ENCODE results near the gene TMEM132C. TPM values are rescaled to one million over a fixed set of nuclear protein-coding genes. Genes with fewer than 3 reads are reported as not detected.
"Not testable (repeated sequence)": the region's sequence is repeated elsewhere in the genome, so short reads cannot be mapped to it uniquely, and the experiment has no call there.

Gene TMEM132C
- total RNA-seq, 3 donors from 2014 or later (not counting 1 experiment from before 2014, with no cell fraction given) = 0.08 to 0.41 TPM; not detected in 1

DNA sequence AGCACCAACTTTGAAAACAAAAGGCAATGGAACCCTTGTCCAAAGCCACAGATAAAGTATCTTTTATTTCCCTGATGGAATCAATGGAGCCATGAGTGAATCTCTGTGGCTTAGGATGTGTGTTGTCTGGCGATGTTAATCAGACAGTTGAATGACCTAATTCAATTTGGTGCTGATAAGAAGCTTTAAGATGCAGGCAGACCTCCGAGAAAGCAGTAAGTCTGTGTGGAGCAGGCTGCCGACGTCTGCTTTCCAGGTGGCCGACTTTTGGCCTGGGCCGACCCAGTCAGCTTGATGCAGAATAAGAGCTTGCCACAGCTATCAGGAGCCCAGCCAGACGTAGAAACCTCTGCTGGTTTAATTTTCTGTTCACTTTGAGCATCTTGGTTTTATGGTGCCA lies 21.1 kb upstream of the TMEM132C start:
- intact Hi-C loops (cut with micrococcal nuclease) = no loop called here
- Mint-ChIP-seq H3K4me1 (no peaks in the 10 kb centered on the region), H3K36me3 (no peaks in the 10 kb centered on the region), H3K4me3 (no peak overlapping the region), H3K27me3 (ENCODE audit: low read depth in 2 of 2) (no peaks in the 10 kb centered on the region), H3K9me3 (peaks cover 0 to 4% of the 10 kb centered on the region in 2 donors), H3K27ac (no peak overlapping the region)
- peaks cover 7% of the 10 kb centered on the region for H3K9me3 ChIP-seq (ENCODE audit: control insufficient read depth, insufficient read depth, low read length)
- no peak overlapping the region for H3K4me3 ChIP-seq (ENCODE audit: low read length)
- H3K36me3 ChIP-seq (ENCODE audit: control insufficient read depth, insufficient read depth, low read length) = no peaks in the 10 kb centered on the region
- 68% methylated on average over 7 of the region's 7 CpGs for WGBS (ENCODE audit: insufficient coverage)
- no peaks in the 10 kb centered on the region for H3K4me1 ChIP-seq (ENCODE audit: control insufficient read depth, insufficient read depth, low read length)
- H3K27ac ChIP-seq (ENCODE audit: low read length) = no peak overlapping the region
- TF ChIP-seq, protein P1, sequence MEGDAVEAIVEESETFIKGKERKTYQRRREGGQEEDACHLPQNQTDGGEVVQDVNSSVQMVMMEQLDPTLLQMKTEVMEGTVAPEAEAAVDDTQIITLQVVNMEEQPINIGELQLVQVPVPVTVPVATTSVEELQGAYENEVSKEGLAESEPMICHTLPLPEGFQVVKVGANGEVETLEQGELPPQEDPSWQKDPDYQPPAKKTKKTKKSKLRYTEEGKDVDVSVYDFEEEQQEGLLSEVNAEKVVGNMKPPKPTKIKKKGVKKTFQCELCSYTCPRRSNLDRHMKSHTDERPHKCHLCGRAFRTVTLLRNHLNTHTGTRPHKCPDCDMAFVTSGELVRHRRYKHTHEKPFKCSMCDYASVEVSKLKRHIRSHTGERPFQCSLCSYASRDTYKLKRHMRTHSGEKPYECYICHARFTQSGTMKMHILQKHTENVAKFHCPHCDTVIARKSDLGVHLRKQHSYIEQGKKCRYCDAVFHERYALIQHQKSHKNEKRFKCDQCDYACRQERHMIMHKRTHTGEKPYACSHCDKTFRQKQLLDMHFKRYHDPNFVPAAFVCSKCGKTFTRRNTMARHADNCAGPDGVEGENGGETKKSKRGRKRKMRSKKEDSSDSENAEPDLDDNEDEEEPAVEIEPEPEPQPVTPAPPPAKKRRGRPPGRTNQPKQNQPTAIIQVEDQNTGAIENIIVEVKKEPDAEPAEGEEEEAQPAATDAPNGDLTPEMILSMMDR (IDR thresholded peaks at IDR 0.05) = no peak
- DNase-seq (no peak), ATAC-seq (no peak)
- H3K27me3 ChIP-seq (ENCODE audit: control insufficient read depth, insufficient read depth, low read length) = no peaks in the 10 kb centered on the region

DNA sequence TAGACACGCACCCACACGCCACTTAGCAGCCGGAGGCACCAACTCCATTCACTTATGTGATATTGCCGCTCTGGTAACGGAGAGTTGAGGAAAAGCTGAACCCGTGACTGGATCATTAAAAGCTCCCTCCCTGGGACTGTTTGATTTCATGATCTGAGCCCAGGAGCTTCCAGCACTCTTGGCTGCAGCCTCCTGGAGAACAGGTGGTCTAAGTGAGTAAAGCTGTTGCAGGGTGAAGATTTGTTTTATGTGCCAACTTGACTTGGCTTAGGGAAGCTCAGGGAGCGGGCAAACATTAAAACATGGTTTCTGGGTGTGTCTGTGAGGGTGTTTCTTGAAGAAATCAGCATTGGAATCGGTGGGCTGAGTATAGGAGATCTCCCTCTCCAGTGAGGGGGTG lies 16.9 kb upstream of the TMEM132C start:
- Histone ChIP-seq H3K4me1 (ENCODE audit: control insufficient read depth, insufficient read depth, low read length) (no peaks in the 10 kb centered on the region), H3K36me3 (ENCODE audit: control insufficient read depth, insufficient read depth, low read length) (no peaks in the 10 kb centered on the region), H3K27ac (ENCODE audit: low read length) (no peak overlapping the region), H3K27me3 (ENCODE audit: control insufficient read depth, insufficient read depth, low read length) (no peaks in the 10 kb centered on the region), H3K9me3 (ENCODE audit: control insufficient read depth, insufficient read depth, low read length) (no peaks in the 10 kb centered on the region), H3K4me3 (ENCODE audit: low read length) (no peak overlapping the region)
- 88% methylated on average over 8 of the region's 8 CpGs for WGBS (ENCODE audit: insufficient coverage)
- no peak for DNase-seq
- no peak for ATAC-seq
- Mint-ChIP-seq H3K27me3 (ENCODE audit: low read depth in 2 of 2) (peaks cover 0 to 2% of the 10 kb centered on the region in 2 donors), H3K36me3 (no peaks in the 10 kb centered on the region), H3K4me3 (no peak overlapping the region), H3K9me3 (peaks cover 1 to 3% of the 10 kb centered on the region in 2 donors), H3K27ac (no peak overlapping the region), H3K4me1 (no peaks in the 10 kb centered on the region)
- TF ChIP-seq, protein P1 (IDR thresholded peaks at IDR 0.05) = no peak
- intact Hi-C loops (cut with micrococcal nuclease) = no loop called here

DNA sequence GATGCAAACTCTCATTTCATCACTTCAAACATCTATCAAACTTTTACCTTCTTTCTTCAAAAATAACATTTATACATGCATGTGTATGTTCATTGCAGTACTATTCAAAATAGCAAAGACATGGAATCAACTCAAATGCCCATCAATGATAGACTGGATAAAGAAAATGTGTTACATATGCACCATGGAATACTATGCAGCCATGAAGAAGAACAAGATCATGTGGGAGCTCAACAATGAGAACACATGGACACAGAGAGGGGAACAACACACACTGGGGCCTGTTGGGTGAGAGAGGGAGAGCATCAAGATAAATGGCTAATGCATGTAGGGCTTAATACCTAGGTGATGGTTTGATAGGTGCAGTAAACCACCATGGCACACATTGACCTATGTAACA lies 13.1 kb upstream of the TMEM132C start:
- H3K27ac Mint-ChIP-seq; ATAC-seq; H3K36me3 Mint-ChIP-seq; H3K4me3 ChIP-seq (ENCODE audit: low read length); H3K4me1 Mint-ChIP-seq; H3K27me3 Mint-ChIP-seq (ENCODE audit: low read depth in 2 of 2); H3K36me3 ChIP-seq (ENCODE audit: control insufficient read depth, insufficient read depth, low read length); H3K9me3 ChIP-seq (ENCODE audit: control insufficient read depth, insufficient read depth, low read length); H3K9me3 Mint-ChIP-seq; DNase-seq; H3K4me3 Mint-ChIP-seq; H3K27me3 ChIP-seq (ENCODE audit: control insufficient read depth, insufficient read depth, low read length); H3K27ac ChIP-seq (ENCODE audit: low read length); intact Hi-C loops (cut with micrococcal nuclease); H3K4me1 ChIP-seq (ENCODE audit: control insufficient read depth, insufficient read depth, low read length): not testable (repeated sequence)

DNA sequence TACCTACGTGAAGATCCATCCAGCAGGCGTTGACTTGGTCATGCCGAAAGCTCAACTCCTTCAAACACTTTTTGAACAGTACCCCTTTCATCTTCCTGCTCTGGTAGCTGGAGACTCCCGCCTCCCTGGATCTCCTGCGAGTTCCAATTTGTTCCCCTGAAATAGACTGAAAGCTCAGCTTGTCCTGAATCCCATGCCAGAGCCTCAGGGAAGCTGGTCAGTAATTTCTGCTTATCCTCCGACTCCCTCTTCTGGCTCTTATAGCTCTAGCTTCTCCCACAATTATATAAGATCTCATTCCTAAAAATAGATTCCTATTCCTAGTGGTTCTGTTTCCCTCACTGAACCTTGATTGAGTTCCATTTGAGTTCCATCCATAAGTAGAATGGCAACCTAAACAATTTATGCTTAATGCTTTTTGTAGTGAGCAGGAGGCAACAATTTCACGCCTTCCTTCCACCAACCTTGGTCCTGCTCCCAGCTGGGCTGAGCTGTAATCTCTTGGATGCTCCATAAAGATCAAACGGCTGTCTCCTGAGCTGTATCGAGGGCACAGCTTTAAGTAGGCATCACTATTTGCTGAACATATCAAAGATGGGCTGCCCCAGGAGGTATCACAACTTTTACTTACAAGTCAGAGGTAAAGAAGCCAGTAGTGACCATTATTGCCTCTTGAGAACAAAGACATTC lies 8.0 kb upstream of the TMEM132C start:
- peaks cover 11 to 21% of the 10 kb centered on the region in 2 donors for H3K27me3 Mint-ChIP-seq (ENCODE audit: low read depth in 2 of 2)
- no peaks in the 10 kb centered on the region for H3K9me3 Mint-ChIP-seq
- H3K36me3 Mint-ChIP-seq = no peaks in the 10 kb centered on the region
- no peaks in the 10 kb centered on the region for H3K36me3 ChIP-seq (ENCODE audit: control insufficient read depth, insufficient read depth, low read length)
- TF ChIP-seq, protein P1 (IDR thresholded peaks at IDR 0.05) = no peak
- H3K27me3 ChIP-seq (ENCODE audit: control insufficient read depth, insufficient read depth, low read length) = no peaks in the 10 kb centered on the region
- no peaks in the 10 kb centered on the region for H3K4me1 ChIP-seq (ENCODE audit: control insufficient read depth, insufficient read depth, low read length)
- no peaks in the 10 kb centered on the region for H3K9me3 ChIP-seq (ENCODE audit: control insufficient read depth, insufficient read depth, low read length)
- intact Hi-C loops (cut with micrococcal nuclease) = loop anchor here (1.0 to 5.0 kb wide), 2 partner anchors 1652 to 1753 kb away; no protein-coding TSS in a partner anchor
- no peak overlapping the region for H3K4me3 Mint-ChIP-seq
- H3K4me3 ChIP-seq (ENCODE audit: low read length) = no peak overlapping the region
- 50% methylated on average over 9 of the region's 9 CpGs for WGBS (ENCODE audit: insufficient coverage)
- no peak overlapping the region for H3K27ac Mint-ChIP-seq
- H3K4me1 Mint-ChIP-seq = no peaks in the 10 kb centered on the region
- DNase-seq (no peak), ATAC-seq (no peak)
- H3K27ac ChIP-seq (ENCODE audit: low read length) = no peak overlapping the region

Measured in natural killer cell (primary cell).